Vagina (tissue), 2 donors: ENCODE results near the gene PFKM.

ENCODE experiments used
- POLR2A ChIP-seq, 2 donors: fragments of 450-650 bp; IDR thresholded peaks; one replicate each; pipeline ENCODE4 v1.6.1; 2017; ENCODE audit warnings: antibody characterized with exemption in 2 of 2, mild to moderate bottlenecking in 2 of 2, moderate library complexity in 2 of 2
- TF ChIP-seq, protein P1 (sequence below), 3 experiments: fragments of 450-650 bp in 2 of 3; fragments of 200-600 bp in 1 of 3; sonication (generic) in 1 of 3; IDR thresholded peaks; one replicate each; pipeline ENCODE4 v1.5.1; 2017 to 2019; ENCODE audit warnings: antibody characterized with exemption in 3 of 3, mild to moderate bottlenecking in 2 of 3, moderate library complexity in 2 of 3

DNA sequence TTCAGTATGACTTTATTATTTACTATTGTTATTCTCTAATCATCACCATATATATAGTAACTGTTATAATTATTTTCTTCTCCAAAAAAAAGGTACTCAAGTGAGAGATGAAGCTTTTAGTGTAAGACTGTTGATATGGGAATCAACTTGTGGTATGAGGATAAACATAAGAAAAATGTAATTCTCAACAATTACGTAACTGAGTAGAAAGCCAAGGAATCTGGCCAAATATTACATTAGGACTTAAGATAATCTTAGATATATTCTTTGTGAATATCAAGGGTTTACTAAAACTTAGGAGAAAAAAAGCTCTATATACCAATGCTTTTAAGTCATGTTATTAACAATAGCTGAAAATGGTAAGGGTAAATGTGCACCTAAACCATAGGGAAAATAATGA is 26.6 kb upstream of the PFKM start:
- TF ChIP-seq, protein P1, sequence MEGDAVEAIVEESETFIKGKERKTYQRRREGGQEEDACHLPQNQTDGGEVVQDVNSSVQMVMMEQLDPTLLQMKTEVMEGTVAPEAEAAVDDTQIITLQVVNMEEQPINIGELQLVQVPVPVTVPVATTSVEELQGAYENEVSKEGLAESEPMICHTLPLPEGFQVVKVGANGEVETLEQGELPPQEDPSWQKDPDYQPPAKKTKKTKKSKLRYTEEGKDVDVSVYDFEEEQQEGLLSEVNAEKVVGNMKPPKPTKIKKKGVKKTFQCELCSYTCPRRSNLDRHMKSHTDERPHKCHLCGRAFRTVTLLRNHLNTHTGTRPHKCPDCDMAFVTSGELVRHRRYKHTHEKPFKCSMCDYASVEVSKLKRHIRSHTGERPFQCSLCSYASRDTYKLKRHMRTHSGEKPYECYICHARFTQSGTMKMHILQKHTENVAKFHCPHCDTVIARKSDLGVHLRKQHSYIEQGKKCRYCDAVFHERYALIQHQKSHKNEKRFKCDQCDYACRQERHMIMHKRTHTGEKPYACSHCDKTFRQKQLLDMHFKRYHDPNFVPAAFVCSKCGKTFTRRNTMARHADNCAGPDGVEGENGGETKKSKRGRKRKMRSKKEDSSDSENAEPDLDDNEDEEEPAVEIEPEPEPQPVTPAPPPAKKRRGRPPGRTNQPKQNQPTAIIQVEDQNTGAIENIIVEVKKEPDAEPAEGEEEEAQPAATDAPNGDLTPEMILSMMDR (IDR thresholded peaks at IDR 0.05), result no peak
- no peak for TF ChIP-seq POLR2A (IDR thresholded peaks at IDR 0.05)
